HCT116 (cell line): Measurements from ENCODE around the gene DTX1. TPM values are rescaled to one million over a fixed set of nuclear protein-coding genes. Genes with fewer than 3 reads are reported as not detected.

Experiments used
- ATAC-seq: fragments of 200-7000 bp; cut with Tn5 transposase; 2 replicates; pipeline ENCODE4 v1.9.1; 2020; ENCODE audit warnings: mild to moderate bottlenecking, moderate library complexity
- BruUV-seq: library from RNA; stranded (reverse); fragments of 400-500 nt; replicated peaks from 2 replicates; lab custom pipeline; 2021; lab: Mats Ljungman, UMichigan
- CTCF ChIA-PET: fragments of 300-600 bp; sonication (Branson Sonifier 250); formaldehyde crosslinking; loops from one replicate; lab custom pipeline; 2021; ENCODE audit warnings: antibody characterized with exemption; lab: Charles Lee
- POLR2A ChIA-PET: fragments of 300-600, 350-600 bp; sonication (Branson Sonifier 250); formaldehyde crosslinking; loops from one replicate; lab custom pipeline; 2021; ENCODE audit warnings: antibody characterized with exemption; lab: Charles Lee
- RAD21 ChIA-PET, 2 experiments: fragments of 300-600 bp; sonication (Branson Sonifier 250); formaldehyde crosslinking; loops; one replicate each; lab custom pipeline; 2023; ENCODE audit warnings: low total read pairs in 2 of 2; ENCODE audit not compliant: uncharacterized antibody in 2 of 2, unreplicated experiment in 2 of 2, low non-redundant PET in 1 of 2; lab: Charles Lee
- DNase-seq: peaks from one replicate; pipeline ENCODE4 v3.0.0-alpha.2; 2010; ENCODE audit warnings: low read depth, low spot score
- H2AFZ ChIP-seq: fragments of 200-600 bp; shearing (Covaris generic), sonication (generic); 2 replicates; pipeline ENCODE4 v1.6.1; 2017; ENCODE audit warnings: low read depth, mixed run types, mixed read lengths, antibody characterized with exemption, low read length; ENCODE audit not compliant: poor library complexity, severe bottlenecking
- H3K27ac ChIP-seq: 2 replicates; pipeline ENCODE4 v1.5.1; 2012; ENCODE audit warnings: low read depth, low read length
- H3K27me3 ChIP-seq: fragments of 200-600 bp; sonication (generic); 2 replicates; pipeline ENCODE4 v1.6.1; 2016; ENCODE audit warnings: mixed run types, low read length, mixed read lengths; ENCODE audit not compliant: insufficient read depth
- H3K36me3 ChIP-seq, 2 experiments: fragments of 200-500 bp in 1 of 2; fragments of 200-600 bp in 1 of 2; sonication (Bioruptor generic) in 1 of 2; sonication (generic) in 1 of 2; 2 replicates each; pipeline versions ENCODE4 v1.5.1 to v1.6.1; 2014 to 2016; ENCODE audit warnings: low read length in 2 of 2, inconsistent platforms in 1 of 2, mixed read lengths in 1 of 2, mixed run types in 1 of 2; ENCODE audit not compliant: insufficient read depth in 2 of 2, control insufficient read depth in 1 of 2
- H3K4me1 ChIP-seq, 2 experiments: fragments of 200-600 bp in 1 of 2; sonication (generic) in 1 of 2; 2 replicates each; pipeline versions ENCODE4 v1.5.1 to v1.6.1; 2012 to 2017; ENCODE audit warnings: low read length in 2 of 2, inconsistent platforms in 1 of 2, mild to moderate bottlenecking in 1 of 2, mixed read lengths in 1 of 2, mixed run types in 1 of 2, moderate library complexity in 1 of 2; ENCODE audit not compliant: insufficient read depth in 2 of 2, control insufficient read depth in 1 of 2
- H3K4me2 ChIP-seq: fragments of 200-600 bp; sonication (generic); 2 replicates; pipeline ENCODE4 v1.6.1; 2017; ENCODE audit warnings: mixed run types, low read length, mixed read lengths
- H3K4me3 ChIP-seq, 2 experiments: fragments of 200-600 bp in 1 of 2; sonication (generic) in 1 of 2; replicated peaks in 1 of 2; 2 replicates each; pipeline ENCODE4 v1.5.1; 2011 to 2016; ENCODE audit warnings: low read length in 2 of 2, control low read depth in 1 of 2, low read depth in 1 of 2, mild to moderate bottlenecking in 1 of 2, mixed read lengths in 1 of 2, mixed run types in 1 of 2
- H3K79me2 ChIP-seq: fragments of 200-600 bp; sonication (generic); 2 replicates; pipeline ENCODE4 v1.6.1; 2017; ENCODE audit warnings: mild to moderate bottlenecking, mixed run types, low read length, moderate library complexity, mixed read lengths; ENCODE audit not compliant: insufficient read depth
- H3K9ac ChIP-seq: fragments of 200-600 bp; sonication (generic); 2 replicates; pipeline ENCODE4 v1.6.1; 2016; ENCODE audit warnings: low read length, mixed read lengths
- H3K9me2 ChIP-seq: fragments of 200-600 bp; sonication (generic), shearing (Covaris generic); 2 replicates; pipeline ENCODE4 v1.6.1; 2017; ENCODE audit warnings: mixed run types, mild to moderate bottlenecking, moderate library complexity; ENCODE audit not compliant: insufficient read depth
- H3K9me3 ChIP-seq, 2 experiments: fragments of 200-500 bp in 1 of 2; fragments of 200-600 bp in 1 of 2; sonication (Bioruptor generic) in 1 of 2; sonication (generic) in 1 of 2; 2 replicates each; pipeline ENCODE4 v1.6.1; 2014 to 2017; ENCODE audit warnings: low read length in 2 of 2, mixed read lengths in 2 of 2, inconsistent platforms in 1 of 2, low read depth in 1 of 2, mild to moderate bottlenecking in 1 of 2, mixed run types in 1 of 2, moderate library complexity in 1 of 2; ENCODE audit not compliant: control insufficient read depth in 1 of 2, insufficient read depth in 1 of 2
- H4K20me1 ChIP-seq: fragments of 200-600 bp; sonication (generic), shearing (Covaris generic); 2 replicates; pipeline ENCODE4 v1.6.1; 2017; ENCODE audit warnings: mixed run types, mild to moderate bottlenecking, moderate library complexity; ENCODE audit not compliant: insufficient read depth
- CBX3 ChIP-seq: IDR thresholded peaks from 2 replicates; pipeline ENCODE4 v1.6.1; 2012; ENCODE audit warnings: low read depth
- CEBPB ChIP-seq: IDR thresholded peaks from 2 replicates; pipeline ENCODE4 v1.6.1; 2012; ENCODE audit warnings: low read depth
- CTCF ChIP-seq, 3 experiments: fragments of 200-600 bp in 1 of 3; sonication (generic) in 1 of 3; IDR thresholded peaks in 2 of 3; conservative IDR thresholded peaks in 1 of 3; 2 replicates each; pipeline ENCODE4 v1.5.1; 2012 to 2017; ENCODE audit warnings: low read depth in 2 of 3, low read length in 2 of 3, antibody characterized with exemption in 1 of 3, borderline replicate concordance in 1 of 3, control low read depth in 1 of 3, mild to moderate bottlenecking in 1 of 3, mixed read lengths in 1 of 3, mixed run types in 1 of 3, moderate library complexity in 1 of 3; ENCODE audit not compliant: insufficient read depth in 1 of 3
- EGR1 ChIP-seq: IDR thresholded peaks from 2 replicates; pipeline ENCODE4 v1.6.1; 2012; ENCODE audit warnings: low read depth
- ELF1 ChIP-seq: IDR thresholded peaks from 2 replicates; pipeline ENCODE4 v1.6.1; 2012; ENCODE audit warnings: low read depth, borderline replicate concordance
- EZH2 ChIP-seq: fragments of 200-600 bp; sonication (generic); IDR thresholded peaks from 2 replicates; pipeline ENCODE4 v1.6.1; 2017; ENCODE audit warnings: antibody characterized with exemption, mixed run types
- FOSL1 ChIP-seq: IDR thresholded peaks from 2 replicates; pipeline ENCODE4 v1.6.1; 2012; ENCODE audit warnings: low read depth
- MAX ChIP-seq: IDR thresholded peaks from 2 replicates; pipeline ENCODE4 v1.6.1; 2012
- POLR2A ChIP-seq: IDR thresholded peaks from 2 replicates; pipeline ENCODE4 v1.7.0; 2011; ENCODE audit warnings: borderline replicate concordance; ENCODE audit not compliant: insufficient read depth, insufficient read length; ENCODE audit errors: extremely low read depth
- POLR2AphosphoS5 ChIP-seq: IDR thresholded peaks from 2 replicates; pipeline ENCODE4 v1.6.1; 2011; ENCODE audit warnings: mild to moderate bottlenecking, low read depth, low read length, moderate library complexity
- RAD21 ChIP-seq: IDR thresholded peaks from 2 replicates; pipeline ENCODE4 v1.6.1; 2012; ENCODE audit warnings: low read depth, mild to moderate bottlenecking
- SIN3A ChIP-seq: IDR thresholded peaks from 2 replicates; pipeline ENCODE4 v1.6.1; 2012; ENCODE audit warnings: low read depth
- SP1 ChIP-seq: IDR thresholded peaks from 2 replicates; pipeline ENCODE4 v1.6.1; 2012; ENCODE audit warnings: low read depth
- SRF ChIP-seq: IDR thresholded peaks from 2 replicates; pipeline ENCODE4 v1.6.1; 2012; ENCODE audit warnings: low read depth
- YY1 ChIP-seq: IDR thresholded peaks from 2 replicates; pipeline ENCODE4 v1.6.1; 2011; ENCODE audit warnings: low read length, low read depth, moderate library complexity, mild to moderate bottlenecking; ENCODE audit not compliant: insufficient replicate concordance; ENCODE audit errors: extremely low read depth
- ZBTB33 ChIP-seq: IDR thresholded peaks from 2 replicates; pipeline ENCODE4 v1.6.1; 2011; ENCODE audit warnings: mild to moderate bottlenecking, low read length, moderate library complexity; ENCODE audit not compliant: insufficient replicate concordance; ENCODE audit errors: extremely low read depth
- ZFX ChIP-seq: fragments of 450-650 bp; IDR thresholded peaks from 2 replicates; pipeline ENCODE4 v1.6.1; 2017
- ZNF274 ChIP-seq: fragments of 200-500 bp; sonication (Bioruptor generic); IDR thresholded peaks from 2 replicates; pipeline ENCODE4 v1.6.1; 2014; ENCODE audit warnings: mild to moderate bottlenecking, low read depth, low read length, inconsistent platforms
- intact Hi-C: fragments of 100-400 bp; cut with micrococcal nuclease; formaldehyde crosslinking; loops from 2 replicates; pipeline ENCODE4 v1.10.0; 2022
- total RNA-seq: library from RNA; stranded (reverse); gene quantifications from one replicate; pipeline ENCODE4 v1.2.1, GENCODE V29; 2021; ENCODE audit not compliant: unreplicated experiment

Gene DTX1
- total RNA-seq, 1 experiment from 2014 or later = not detected

GRCh38 chr12:113099364-113099763 lies 42.8 kb downstream of the DTX1 start:
- TF ChIP-seq EGR1 = no peak
- H3K9ac ChIP-seq = 0 out of 2 replicates have a peak overlapping the region, but pooled peaks have one; percentile 4
- ChIA-PET CTCF (interaction anchor here (1.1 to 2.0 kb wide), 4 partner anchors 48 to 106 kb away, joined by 3 to 9 read pairs (median 4); no protein-coding TSS in a partner anchor), RAD21 (no interaction called here), POLR2A (no interaction called here)
- H4K20me1 ChIP-seq = no peaks in the 10 kb centered on the region
- no peaks in the 10 kb centered on the region for H3K79me2 ChIP-seq
- intact Hi-C loops = loop anchor here (2.0 kb wide), 1 partner anchor 35 kb away; the partner anchor contains the start of gene RASAL1
- no TSS peak for BruUV-seq
- H2AFZ ChIP-seq = no peak overlapping the region
- DNase-seq = no peak
- no peak overlapping the region for H3K27ac ChIP-seq
- H3K36me3 ChIP-seq = no peaks in the 10 kb centered on the region
- H3K4me1 ChIP-seq = peaks cover 6 to 14% of the 10 kb centered on the region in 2 experiments; a peak in 3 of 4 replicates
- H3K4me2 ChIP-seq = no peak overlapping the region
- no peak overlapping the region for H3K4me3 ChIP-seq
- ATAC-seq = no peak
- H3K9me3 ChIP-seq = no peaks in the 10 kb centered on the region
- H3K9me2 ChIP-seq = no peaks in the 10 kb centered on the region
- H3K27me3 ChIP-seq = no peaks in the 10 kb centered on the region

GRCh38 chr12:113099764-113100163 lies 43.2 kb downstream of the DTX1 start:
- Histone ChIP-seq H3K9ac (no peak overlapping the region), H3K27me3 (no peaks in the 10 kb centered on the region), H2AFZ (no peak overlapping the region), H3K79me2 (no peaks in the 10 kb centered on the region), H3K27ac (no peak overlapping the region; the same call in 1 of the 2 replicates), H3K4me2 (no peak overlapping the region), H3K4me3 (no peak overlapping the region), H3K9me3 (no peaks in the 10 kb centered on the region), H3K36me3 (no peaks in the 10 kb centered on the region), H3K4me1 (peaks cover 6 to 14% of the 10 kb centered on the region in 2 experiments; a peak in 3 of 4 replicates), H4K20me1 (no peaks in the 10 kb centered on the region), H3K9me2 (no peaks in the 10 kb centered on the region)
- BruUV-seq = no TSS peak
- ChIA-PET CTCF (no interaction called here), RAD21 (no interaction called here), POLR2A (no interaction called here)
- intact Hi-C loops = loop anchor here (2.0 kb wide), 1 partner anchor 35 kb away; the partner anchor contains the start of gene RASAL1
- no peak for TF ChIP-seq EGR1
- TF ChIP-seq SRF = no peak
- no peak for TF ChIP-seq EZH2
- no peak for TF ChIP-seq POLR2A
- no peak for TF ChIP-seq CEBPB
- no peak for TF ChIP-seq ZNF274
- no peak for TF ChIP-seq MAX
- no peak for TF ChIP-seq CTCF (IDR thresholded peaks at IDR 0.05 in 2 of 3, conservative IDR thresholded peaks at IDR 0.05 in 1 of 3; ENCODE audit: borderline replicate concordance in 1 of 3, insufficient read depth in 1 of 3, low read depth in 2 of 3, low read length in 2 of 3)
- TF ChIP-seq CBX3 = no peak
- no peak for TF ChIP-seq POLR2AphosphoS5
- TF ChIP-seq RAD21 = no peak
- no peak for TF ChIP-seq ELF1
- TF ChIP-seq YY1 = no peak
- no peak for TF ChIP-seq FOSL1
- no peak for TF ChIP-seq ZFX
- TF ChIP-seq SIN3A = no peak
- TF ChIP-seq SP1 = no peak
- TF ChIP-seq ZBTB33 = no peak
- ATAC-seq (no peak), DNase-seq (no peak)
